DOHH2 (cell line): ENCODE data around the gene RAD51B.

Experiments used
- EZH2phosphoT487 ChIP-seq: fragments of 200-600 bp; sonication (generic); IDR thresholded peaks from 2 replicates; pipeline ENCODE4 v1.6.1; 2017; ENCODE audit warnings: borderline replicate concordance, mild to moderate bottlenecking, antibody characterized with exemption, low read length, moderate library complexity, mixed read lengths
- TF ChIP-seq, protein P1 (sequence below): fragments of 200-600 bp; sonication (generic); IDR thresholded peaks from one replicate; pipeline ENCODE4 v1.5.1; 2014; ENCODE audit warnings: antibody characterized with exemption, mild to moderate bottlenecking, low read depth, low read length; ENCODE audit not compliant: poor library complexity, severe bottlenecking

DNA sequence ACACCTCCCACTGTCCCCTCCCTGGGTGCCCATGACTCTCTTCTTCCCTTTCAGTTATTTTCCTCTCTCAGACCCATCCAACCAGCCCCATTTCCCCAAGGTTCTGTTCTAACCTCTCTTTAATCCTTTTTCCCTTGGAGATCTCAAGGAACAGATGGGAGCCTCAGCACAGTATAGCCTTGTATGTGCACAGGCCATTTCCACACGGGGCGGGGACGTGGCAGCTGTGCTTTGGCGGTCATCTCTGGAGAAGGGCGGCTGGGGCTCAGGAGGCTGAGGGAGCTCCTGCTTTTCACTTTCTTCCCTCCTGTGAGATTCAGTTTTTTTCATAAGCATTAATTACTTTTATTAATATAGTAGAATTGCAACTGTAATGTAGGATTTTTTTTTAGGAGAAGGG lies 761.1 kb downstream of the RAD51B start:
- TF ChIP-seq, protein P1, sequence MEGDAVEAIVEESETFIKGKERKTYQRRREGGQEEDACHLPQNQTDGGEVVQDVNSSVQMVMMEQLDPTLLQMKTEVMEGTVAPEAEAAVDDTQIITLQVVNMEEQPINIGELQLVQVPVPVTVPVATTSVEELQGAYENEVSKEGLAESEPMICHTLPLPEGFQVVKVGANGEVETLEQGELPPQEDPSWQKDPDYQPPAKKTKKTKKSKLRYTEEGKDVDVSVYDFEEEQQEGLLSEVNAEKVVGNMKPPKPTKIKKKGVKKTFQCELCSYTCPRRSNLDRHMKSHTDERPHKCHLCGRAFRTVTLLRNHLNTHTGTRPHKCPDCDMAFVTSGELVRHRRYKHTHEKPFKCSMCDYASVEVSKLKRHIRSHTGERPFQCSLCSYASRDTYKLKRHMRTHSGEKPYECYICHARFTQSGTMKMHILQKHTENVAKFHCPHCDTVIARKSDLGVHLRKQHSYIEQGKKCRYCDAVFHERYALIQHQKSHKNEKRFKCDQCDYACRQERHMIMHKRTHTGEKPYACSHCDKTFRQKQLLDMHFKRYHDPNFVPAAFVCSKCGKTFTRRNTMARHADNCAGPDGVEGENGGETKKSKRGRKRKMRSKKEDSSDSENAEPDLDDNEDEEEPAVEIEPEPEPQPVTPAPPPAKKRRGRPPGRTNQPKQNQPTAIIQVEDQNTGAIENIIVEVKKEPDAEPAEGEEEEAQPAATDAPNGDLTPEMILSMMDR: no peak
- TF ChIP-seq EZH2phosphoT487: no peak
